Activated naive CD8-positive, alpha-beta T cell treated with anti-CD3 and anti-CD28 coated beads, Interleukin-2, amount 10 ng/mL, durations not matched to agents 7 days and 5 days (primary cell): Measurements from ENCODE around the gene PANX3. TPM values are rescaled to one million over a fixed set of nuclear protein-coding genes. Genes with fewer than 3 reads are reported as not detected.

Experiments
- ATAC-seq: fragments of 150-1000 bp; cut with Tn5 transposase; one replicate; pipeline ENCODE4 v1.10.0; 2021; ENCODE audit warnings: low read depth, moderate library complexity
- POLR2A ChIA-PET: fragments of 350-600 bp; sonication (Branson Sonifier 250); formaldehyde crosslinking; loops from one replicate; lab custom pipeline; 2021; ENCODE audit warnings: antibody characterized with exemption; lab: Charles Lee
- DNase-seq: peaks from one replicate; pipeline ENCODE4 v3.0.0; 2021
- H3K27ac Mint-ChIP-seq: one replicate; pipeline ENCODE4 v1.8.0; 2022; ENCODE audit warnings: mild to moderate bottlenecking, mixed read lengths
- H3K27me3 Mint-ChIP-seq: one replicate; pipeline ENCODE4 v1.8.0; 2022; ENCODE audit warnings: mild to moderate bottlenecking, moderate library complexity, mixed read lengths
- H3K36me3 Mint-ChIP-seq: one replicate; pipeline ENCODE4 v1.8.0; 2021; ENCODE audit warnings: mild to moderate bottlenecking, mixed read lengths
- H3K4me1 Mint-ChIP-seq: one replicate; pipeline ENCODE4 v1.8.0; 2021; ENCODE audit warnings: mixed read lengths
- H3K4me3 Mint-ChIP-seq: one replicate; pipeline ENCODE4 v1.8.0; 2022; ENCODE audit warnings: mild to moderate bottlenecking, moderate library complexity, mixed read lengths
- H3K9me3 Mint-ChIP-seq: one replicate; pipeline ENCODE4 v1.8.0; 2021; ENCODE audit warnings: mixed read lengths
- total RNA-seq, 2 experiments: library from RNA; stranded (reverse); gene quantifications; one replicate each; pipeline ENCODE4 v1.2.3, GENCODE V29; 2021

The PANX3 gene, protein sequence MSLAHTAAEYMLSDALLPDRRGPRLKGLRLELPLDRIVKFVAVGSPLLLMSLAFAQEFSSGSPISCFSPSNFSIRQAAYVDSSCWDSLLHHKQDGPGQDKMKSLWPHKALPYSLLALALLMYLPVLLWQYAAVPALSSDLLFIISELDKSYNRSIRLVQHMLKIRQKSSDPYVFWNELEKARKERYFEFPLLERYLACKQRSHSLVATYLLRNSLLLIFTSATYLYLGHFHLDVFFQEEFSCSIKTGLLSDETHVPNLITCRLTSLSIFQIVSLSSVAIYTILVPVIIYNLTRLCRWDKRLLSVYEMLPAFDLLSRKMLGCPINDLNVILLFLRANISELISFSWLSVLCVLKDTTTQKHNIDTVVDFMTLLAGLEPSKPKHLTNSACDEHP
- total RNA-seq, result not detected

DNA sequence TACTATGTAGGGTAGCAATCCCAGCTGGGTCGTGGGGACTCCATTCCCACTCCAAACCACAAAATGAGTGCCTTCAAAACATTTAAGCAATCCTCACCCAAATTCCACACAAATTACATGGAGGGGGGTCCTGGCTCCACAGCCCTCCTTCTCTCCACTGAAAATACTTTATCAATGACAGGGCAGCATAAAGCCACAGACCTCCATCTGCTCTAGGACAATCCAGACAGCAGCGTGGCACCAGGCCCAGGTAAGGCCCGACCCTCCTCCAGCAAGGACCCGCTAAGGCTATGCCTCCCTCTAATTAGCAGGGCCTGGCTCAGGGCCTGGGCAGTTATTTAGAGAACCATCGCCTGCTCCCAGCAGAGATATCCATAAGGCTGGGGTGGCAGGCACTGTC lies at the start of gene PANX3:
TSS of gene PANX3 (plus strand) at position 365 of the 400 bp plus-strand sequence. CDS start 129 bp downstream, outside the sequence.
- Mint-ChIP-seq H3K4me3 (no peak within 1 kb of the TSS), H3K4me1 (peaks cover 12% of the 10 kb centered on the region), H3K9me3 (no peaks in the 10 kb centered on the region), H3K27me3 (peaks cover 5% of the 10 kb centered on the region), H3K27ac (peak within 1 kb of the TSS; percentile 57), H3K36me3 (no peaks in the 10 kb centered on the region)
- DNase-seq, result no peak
- ATAC-seq, result no peak
- POLR2A ChIA-PET, result no interaction called here

DNA sequence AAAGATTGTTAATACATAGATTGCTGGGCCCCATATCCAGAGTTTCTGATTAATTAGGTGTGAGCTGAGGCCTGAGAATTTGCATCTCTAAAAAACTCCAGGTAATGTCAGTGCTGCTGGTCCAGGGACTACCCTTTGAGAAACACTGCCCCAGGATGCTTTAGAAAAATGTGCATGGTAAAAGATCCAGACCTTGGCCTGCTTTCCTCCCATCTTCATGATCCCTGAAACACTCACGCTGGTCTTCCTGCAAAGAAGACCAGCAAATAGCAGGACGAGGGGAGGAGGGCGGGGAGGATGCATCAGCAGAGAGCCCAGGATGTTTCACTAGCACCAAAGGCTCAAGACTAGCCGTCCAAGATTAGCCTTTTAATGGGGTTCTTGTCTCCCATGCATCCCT lies 41.5 kb upstream of the PANX3 start, which contains the start of gene OR8A1:
TSS of gene OR8A1 (plus strand) at position 301 of the 400 bp plus-strand sequence. CDS start 123 bp downstream, outside the sequence.
- H3K4me3 Mint-ChIP-seq, result no peak within 1 kb of the TSS
- ATAC-seq, result no peak

DNA sequence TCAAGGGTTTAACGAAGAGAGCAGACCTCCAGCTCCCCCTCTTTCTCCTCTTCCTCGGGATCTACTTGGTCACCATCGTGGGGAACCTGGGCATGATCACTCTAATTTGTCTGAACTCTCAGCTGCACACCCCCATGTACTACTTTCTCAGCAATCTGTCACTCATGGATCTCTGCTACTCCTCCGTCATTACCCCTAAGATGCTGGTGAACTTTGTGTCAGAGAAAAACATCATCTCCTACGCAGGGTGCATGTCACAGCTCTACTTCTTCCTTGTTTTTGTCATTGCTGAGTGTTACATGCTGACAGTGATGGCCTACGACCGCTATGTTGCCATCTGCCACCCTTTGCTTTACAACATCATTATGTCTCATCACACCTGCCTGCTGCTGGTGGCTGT lies 41.1 kb upstream of the PANX3 start:
- Mint-ChIP-seq H3K27ac (no peak overlapping the region), H3K9me3 (no peaks in the 10 kb centered on the region), H3K4me1 (no peaks in the 10 kb centered on the region), H3K4me3 (no peak overlapping the region), H3K27me3 (peaks cover 11% of the 10 kb centered on the region), H3K36me3 (no peaks in the 10 kb centered on the region)
- ATAC-seq, result no peak
- POLR2A ChIA-PET, result no interaction called here
- no peak for DNase-seq

More for the DNA sequence above, 41.5 kb upstream of the PANX3 start, which contains the start of gene OR8A1:
- Mint-ChIP-seq H3K4me1 (no peaks in the 10 kb centered on the region), H3K27ac (no peak within 1 kb of the TSS), H3K27me3 (peaks cover 11% of the 10 kb centered on the region), H3K9me3 (no peaks in the 10 kb centered on the region), H3K36me3 (no peaks in the 10 kb centered on the region)
- DNase-seq, result no peak
- POLR2A ChIA-PET, result no interaction called here

DNA sequence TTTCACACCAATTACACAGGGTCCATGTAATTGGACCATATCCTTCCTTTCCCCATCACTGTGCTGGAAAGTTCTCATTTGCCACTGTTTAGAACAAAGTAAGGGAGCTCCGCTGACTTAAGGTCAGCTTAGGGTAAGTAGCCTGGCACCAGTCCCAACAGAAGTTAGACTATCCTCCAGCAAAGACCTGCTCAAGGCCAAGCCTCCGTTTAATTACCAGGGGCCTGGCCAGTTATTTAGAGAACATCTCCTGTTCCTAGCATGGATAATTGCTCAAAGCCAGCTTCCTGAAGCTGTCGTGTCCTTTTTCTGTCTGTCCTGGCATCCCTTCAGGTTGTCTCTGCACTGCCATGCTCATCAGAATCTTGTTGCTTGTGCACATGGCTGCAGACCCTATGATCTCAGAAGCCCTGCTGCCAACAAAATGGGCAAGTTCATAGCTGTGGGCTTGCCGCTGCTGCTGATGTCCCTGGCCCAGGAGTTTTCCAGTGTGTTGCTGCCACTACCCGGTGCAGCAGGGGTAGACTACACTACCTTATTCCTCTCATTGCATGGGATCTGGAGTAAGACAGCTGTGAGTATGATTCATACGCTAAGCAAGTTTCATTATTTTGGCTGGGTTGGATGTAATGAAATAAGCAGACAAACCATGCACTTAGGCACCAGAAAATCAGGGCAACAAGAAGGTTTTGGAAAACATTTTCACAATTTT lies 33.4 kb upstream of the PANX3 start:
- Mint-ChIP-seq H3K27ac (no peak overlapping the region), H3K9me3 (no peaks in the 10 kb centered on the region)

DNA sequence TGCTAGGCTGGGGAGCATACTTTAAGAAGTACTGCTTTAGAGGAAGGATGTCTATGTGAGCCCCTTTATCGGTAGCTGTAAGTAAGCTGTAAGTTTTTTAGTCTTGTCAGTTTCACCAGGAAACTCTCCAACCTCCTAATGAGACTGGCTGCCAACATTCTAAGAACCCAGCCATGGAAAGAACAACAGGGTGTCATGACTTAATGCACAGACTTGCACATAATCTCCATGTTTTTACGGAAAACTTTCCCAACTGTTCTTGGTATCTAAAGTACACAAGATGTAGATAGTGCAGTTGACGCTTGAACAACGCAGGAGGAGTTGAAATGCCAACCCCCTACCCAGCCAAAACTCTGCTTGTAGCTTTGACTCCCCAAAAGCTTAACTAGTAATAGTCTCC lies 32.5 kb upstream of the PANX3 start:
- peaks cover 5% of the 10 kb centered on the region for H3K27me3 Mint-ChIP-seq
- no peaks in the 10 kb centered on the region for H3K36me3 Mint-ChIP-seq
- ATAC-seq (no peak), DNase-seq (no peak)
- POLR2A ChIA-PET, result no interaction called here
- H3K9me3 Mint-ChIP-seq, result no peaks in the 10 kb centered on the region
- no peak overlapping the region for H3K4me3 Mint-ChIP-seq
- H3K27ac Mint-ChIP-seq, result no peak overlapping the region
- no peaks in the 10 kb centered on the region for H3K4me1 Mint-ChIP-seq

More for the DNA sequence above, 33.4 kb upstream of the PANX3 start:
- DNase-seq (no peak), ATAC-seq (no peak)
- H3K36me3 Mint-ChIP-seq, result no peaks in the 10 kb centered on the region
- peaks cover 9% of the 10 kb centered on the region for H3K27me3 Mint-ChIP-seq
- H3K4me3 Mint-ChIP-seq, result no peak overlapping the region
- no peaks in the 10 kb centered on the region for H3K4me1 Mint-ChIP-seq
- POLR2A ChIA-PET, result no interaction called here

DNA sequence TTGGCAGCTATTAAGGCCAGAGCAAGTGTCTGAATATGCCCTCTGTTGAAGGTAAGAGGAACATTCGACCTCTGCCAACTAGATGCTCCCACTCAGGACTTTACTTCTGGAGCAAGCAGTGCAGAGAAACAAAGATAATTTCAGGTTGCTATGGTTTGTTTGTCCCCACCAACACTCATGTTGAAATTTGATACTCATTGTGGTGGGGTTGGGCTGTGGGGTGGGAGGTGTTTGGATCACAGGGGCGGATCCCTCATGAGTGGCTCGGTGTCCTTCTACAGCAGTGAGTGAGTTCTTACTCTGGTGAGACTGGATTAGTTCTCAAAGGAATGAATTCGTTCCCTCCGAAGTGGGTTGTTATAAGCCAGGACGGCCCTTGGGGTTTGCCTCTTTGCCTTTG lies 29.4 kb upstream of the PANX3 start:
- no peak overlapping the region for H3K4me3 Mint-ChIP-seq
- DNase-seq (no peak), ATAC-seq (no peak)
- H3K27ac Mint-ChIP-seq, result no peak overlapping the region
- POLR2A ChIA-PET, result no interaction called here
- no peaks in the 10 kb centered on the region for H3K36me3 Mint-ChIP-seq
- peaks cover 4% of the 10 kb centered on the region for H3K27me3 Mint-ChIP-seq
- no peaks in the 10 kb centered on the region for H3K4me1 Mint-ChIP-seq
- H3K9me3 Mint-ChIP-seq, result no peaks in the 10 kb centered on the region

DNA sequence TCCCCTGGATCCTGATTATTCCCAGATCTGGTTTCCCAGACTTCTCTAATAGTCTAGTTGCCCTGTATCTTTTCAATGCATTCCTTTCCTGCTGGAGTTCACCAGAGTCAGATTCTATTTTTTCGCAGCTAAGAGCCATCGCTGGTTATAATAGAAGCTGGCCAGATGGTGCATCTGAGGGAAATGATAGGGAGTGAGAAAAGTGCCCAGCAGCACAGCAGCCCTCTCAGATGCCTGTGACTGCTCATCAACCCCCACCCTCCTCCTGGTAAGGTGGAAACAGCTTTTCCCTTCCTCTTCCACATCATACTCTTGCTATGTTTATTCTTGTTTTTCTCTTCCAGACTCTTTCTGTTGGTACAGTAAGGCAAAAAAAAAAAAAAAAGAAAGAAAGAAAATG lies 28.7 kb upstream of the PANX3 start:
- Mint-ChIP-seq H3K4me3 (no peak overlapping the region), H3K4me1 (no peaks in the 10 kb centered on the region), H3K27me3 (peaks cover 8% of the 10 kb centered on the region), H3K9me3 (no peaks in the 10 kb centered on the region), H3K36me3 (no peaks in the 10 kb centered on the region), H3K27ac (no peak overlapping the region)
- DNase-seq (no peak), ATAC-seq (no peak)
- POLR2A ChIA-PET, result no interaction called here

DNA sequence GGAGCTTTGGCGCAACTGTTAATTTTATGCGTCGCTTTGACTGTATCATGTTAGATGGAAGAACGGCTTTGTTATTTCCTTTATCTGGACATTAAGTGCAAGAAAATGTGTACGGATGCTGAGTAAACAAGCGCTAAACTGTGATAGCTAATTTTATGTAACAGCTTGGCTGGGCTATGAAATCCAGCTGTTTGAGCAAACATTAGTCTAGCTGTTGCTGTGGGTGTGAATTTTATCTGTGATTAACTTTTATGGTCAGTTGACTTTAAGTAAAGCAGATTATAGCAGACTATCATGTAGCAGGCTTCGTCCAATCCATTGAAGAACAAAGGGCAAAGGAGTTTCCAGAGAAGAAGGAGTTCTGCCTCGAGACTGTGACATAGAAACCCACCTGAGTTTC lies 27.4 kb upstream of the PANX3 start:
- no peak for ATAC-seq
- Mint-ChIP-seq H3K36me3 (no peaks in the 10 kb centered on the region), H3K27ac (no peak overlapping the region), H3K4me3 (no peak overlapping the region), H3K4me1 (no peaks in the 10 kb centered on the region), H3K27me3 (peaks cover 12% of the 10 kb centered on the region), H3K9me3 (no peaks in the 10 kb centered on the region)
- no peak for DNase-seq
- POLR2A ChIA-PET, result no interaction called here

DNA sequence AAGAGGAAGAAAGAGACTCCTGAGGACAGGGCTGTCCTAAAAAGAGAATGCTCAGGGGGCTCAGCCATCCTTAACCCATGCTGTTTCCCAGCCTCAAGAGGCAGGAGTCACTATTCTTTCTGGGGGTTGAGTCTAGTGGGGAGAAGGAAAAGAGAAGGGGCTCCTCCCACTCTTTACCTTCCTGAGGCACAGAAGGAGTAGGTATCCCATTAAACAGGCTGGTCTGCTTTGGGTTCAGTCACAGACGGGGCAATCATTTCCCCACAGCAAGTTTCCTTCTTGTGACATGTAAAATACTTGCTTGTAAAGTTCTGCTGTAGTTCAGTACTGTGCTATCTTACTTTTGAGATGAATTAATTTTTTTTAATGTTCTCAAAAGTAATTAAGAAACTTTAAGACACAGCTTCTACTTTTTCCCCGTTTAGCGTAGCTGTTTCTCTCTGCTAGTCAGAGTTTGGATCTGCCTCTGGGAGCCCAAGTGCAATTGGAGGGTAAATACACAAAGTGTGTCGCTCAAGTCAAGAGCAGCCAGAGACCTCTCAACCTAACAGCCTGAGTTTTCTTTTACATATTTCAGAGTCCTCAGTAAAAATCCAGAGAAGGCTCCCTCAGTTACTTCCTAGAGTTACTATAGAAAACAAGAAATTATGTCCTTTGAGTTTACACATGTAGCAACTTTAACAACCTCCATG lies 26.4 kb upstream of the PANX3 start:
- DNase-seq (no peak), ATAC-seq (no peak)
- Mint-ChIP-seq H3K27ac (no peak overlapping the region), H3K36me3 (no peaks in the 10 kb centered on the region), H3K4me3 (no peak overlapping the region), H3K4me1 (no peaks in the 10 kb centered on the region), H3K27me3 (peaks cover 12% of the 10 kb centered on the region), H3K9me3 (no peaks in the 10 kb centered on the region)
- POLR2A ChIA-PET, result no interaction called here

DNA sequence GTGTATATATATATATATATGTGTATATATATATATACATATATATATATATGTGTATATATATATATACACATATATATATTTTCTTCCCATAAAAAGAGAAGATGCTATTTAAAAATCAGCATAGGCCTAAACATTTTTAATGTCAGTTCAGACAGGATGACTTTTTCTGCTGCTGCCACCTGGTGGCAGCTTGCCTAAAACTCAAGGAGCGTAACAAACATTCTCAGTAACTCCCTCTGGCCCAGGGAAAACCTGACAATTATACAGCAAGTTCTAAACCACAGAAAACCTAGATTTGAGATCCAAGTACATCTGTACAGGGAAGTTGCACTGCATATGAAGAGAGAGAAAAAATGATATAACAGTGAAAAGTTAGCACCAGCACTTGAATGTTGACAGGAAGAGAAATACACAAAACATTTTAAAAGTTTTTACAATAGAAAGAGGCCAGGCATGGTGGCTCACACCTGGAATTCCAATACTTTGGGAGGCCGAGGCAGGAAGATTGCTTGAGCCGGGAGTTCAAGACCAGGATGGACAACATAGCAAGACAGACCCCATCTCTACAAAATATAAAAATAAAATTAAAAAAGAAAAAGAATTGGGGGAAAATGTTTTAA lies 24.9 kb upstream of the PANX3 start:
- Mint-ChIP-seq H3K4me3 (no peak overlapping the region), H3K27me3 (peaks cover 18% of the 10 kb centered on the region), H3K9me3 (no peaks in the 10 kb centered on the region), H3K36me3 (no peaks in the 10 kb centered on the region), H3K4me1 (no peaks in the 10 kb centered on the region), H3K27ac (no peak overlapping the region)
- ATAC-seq (peak; percentile 54), DNase-seq (peak; percentile 44)
- POLR2A ChIA-PET, result no interaction called here

DNA sequence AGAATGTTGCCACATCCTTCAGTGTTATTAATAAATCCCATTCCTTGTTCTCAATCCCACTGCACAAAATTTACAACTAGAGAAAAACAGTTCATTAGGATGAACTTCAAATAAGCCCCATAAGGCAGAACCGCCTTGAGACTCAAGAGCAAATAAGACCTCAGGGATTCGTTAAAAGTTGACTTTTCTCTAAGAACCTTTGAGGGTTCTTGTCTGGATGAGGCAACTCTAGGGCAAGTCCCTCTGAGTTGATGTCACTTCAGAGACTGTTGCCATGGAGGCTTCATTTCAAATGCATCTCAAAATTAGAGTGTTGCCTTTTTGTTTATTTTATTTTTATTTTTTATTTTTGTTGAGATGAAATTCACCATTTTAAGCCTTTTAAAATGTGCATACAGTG lies 19.8 kb upstream of the PANX3 start:
- Mint-ChIP-seq H3K36me3 (no peaks in the 10 kb centered on the region), H3K9me3 (no peaks in the 10 kb centered on the region), H3K4me3 (no peak overlapping the region), H3K27me3 (peaks cover 18% of the 10 kb centered on the region), H3K4me1 (no peaks in the 10 kb centered on the region), H3K27ac (no peak overlapping the region)
- ATAC-seq (no peak), DNase-seq (no peak)
- POLR2A ChIA-PET, result no interaction called here

DNA sequence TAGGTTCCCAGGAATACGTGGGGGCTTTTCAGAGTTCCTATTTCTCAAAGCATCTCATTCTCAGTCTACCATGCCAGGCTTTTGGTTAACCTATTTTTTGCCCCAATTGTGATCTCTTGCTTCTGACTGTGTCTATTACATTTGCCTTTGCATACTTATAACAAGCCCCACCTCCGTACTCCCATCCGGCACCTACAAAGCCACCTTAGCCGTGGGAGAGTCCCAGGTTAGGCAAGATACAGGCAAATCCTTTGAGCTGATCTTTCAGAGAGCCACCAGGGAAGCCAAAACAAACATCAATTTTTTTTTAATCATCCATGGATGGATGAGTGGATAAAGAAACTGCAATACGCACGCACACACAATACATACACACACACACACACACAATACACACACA lies 18.6 kb upstream of the PANX3 start:
- no peak for DNase-seq
- Mint-ChIP-seq H3K4me3 (no peak overlapping the region), H3K4me1 (no peaks in the 10 kb centered on the region), H3K27ac (no peak overlapping the region), H3K9me3 (no peaks in the 10 kb centered on the region), H3K36me3 (no peaks in the 10 kb centered on the region), H3K27me3 (peaks cover 18% of the 10 kb centered on the region)
- POLR2A ChIA-PET, result no interaction called here
- ATAC-seq, result no peak

DNA sequence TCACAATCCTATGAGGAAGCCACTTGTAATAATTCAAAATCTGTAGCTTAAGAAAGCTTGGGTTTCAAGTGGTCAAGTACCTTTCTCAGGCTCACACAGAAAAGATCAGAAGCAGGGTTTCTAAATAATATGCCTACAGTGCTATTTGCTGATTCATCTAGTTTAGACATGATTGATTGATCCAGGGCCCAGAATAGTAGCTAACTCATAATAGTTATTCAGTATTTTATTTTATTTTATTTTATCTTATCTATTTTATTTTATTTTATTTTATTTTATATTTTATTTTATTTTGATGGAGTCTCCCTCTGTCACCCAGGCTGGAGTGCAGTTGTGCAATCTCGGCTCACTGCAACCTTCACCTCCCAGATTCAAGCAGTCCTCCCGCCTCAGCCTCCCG lies 15.9 kb upstream of the PANX3 start:
- POLR2A ChIA-PET, result no interaction called here
- DNase-seq (no peak), ATAC-seq (no peak)
- Mint-ChIP-seq H3K9me3 (no peaks in the 10 kb centered on the region), H3K27me3 (peaks cover 17% of the 10 kb centered on the region), H3K4me1 (no peaks in the 10 kb centered on the region), H3K4me3 (no peak overlapping the region), H3K27ac (no peak overlapping the region), H3K36me3 (no peaks in the 10 kb centered on the region)
